HEK293 (cell line): ENCODE data around the gene NFKBIE.

Experiments
- INSM2 ChIP-seq: fragments of 450-650 bp; formaldehyde crosslinking; IDR thresholded peaks from 2 replicates; pipeline ENCODE4 v1.5.1; 2016; ENCODE audit warnings: missing biosample characterization, missing genetic modification characterization
- RBAK ChIP-seq: fragments of 450-650 bp; formaldehyde crosslinking; IDR thresholded peaks from 2 replicates; pipeline ENCODE4 v1.5.1; 2016; ENCODE audit warnings: missing biosample characterization, missing genetic modification characterization
- REST ChIP-seq: fragments of 450-650 bp; formaldehyde crosslinking; IDR thresholded peaks from 2 replicates; pipeline ENCODE4 v1.5.1; 2016; ENCODE audit warnings: missing biosample characterization, missing genetic modification characterization
- TRIM28 ChIP-seq: IDR thresholded peaks from 2 replicates; pipeline ENCODE4 v1.6.1; 2011; ENCODE audit warnings: low read length, control low read depth, borderline replicate concordance
- ZBTB20 ChIP-seq: fragments of 450-650 bp; formaldehyde crosslinking; IDR thresholded peaks from 2 replicates; pipeline ENCODE4 v1.5.1; 2016; ENCODE audit warnings: missing biosample characterization, missing genetic modification characterization
- ZEB2 ChIP-seq: fragments of 450-650 bp; formaldehyde crosslinking; IDR thresholded peaks from 2 replicates; pipeline ENCODE4 v1.5.1; 2016; ENCODE audit warnings: missing biosample characterization, missing genetic modification characterization
- ZFHX2 ChIP-seq: fragments of 450-650 bp; formaldehyde crosslinking; conservative IDR thresholded peaks from 2 replicates; pipeline ENCODE4 v1.5.1; 2016; ENCODE audit warnings: missing biosample characterization, missing genetic modification characterization
- ZNF148 ChIP-seq: fragments of 450-650 bp; formaldehyde crosslinking; IDR thresholded peaks from 2 replicates; pipeline ENCODE4 v1.5.0; 2017; ENCODE audit warnings: missing biosample characterization, missing genetic modification characterization, borderline replicate concordance
- ZNF24 ChIP-seq: fragments of 450-650 bp; formaldehyde crosslinking; IDR thresholded peaks from 2 replicates; pipeline ENCODE4 v1.5.1; 2016; ENCODE audit warnings: missing biosample characterization, missing genetic modification characterization
- ZNF341 ChIP-seq: fragments of 450-650 bp; formaldehyde crosslinking; IDR thresholded peaks from 2 replicates; pipeline ENCODE4; 2016; ENCODE audit warnings: low read depth, missing biosample characterization, missing genetic modification characterization
- ZNF473 ChIP-seq: fragments of 450-650 bp; formaldehyde crosslinking; IDR thresholded peaks from 2 replicates; pipeline ENCODE4 v1.5.1; 2017; ENCODE audit warnings: missing biosample characterization, missing genetic modification characterization
- ZNF518A ChIP-seq: fragments of 450-650 bp; formaldehyde crosslinking; conservative IDR thresholded peaks from 2 replicates; pipeline ENCODE4 v1.5.1; 2016; ENCODE audit warnings: low read depth, missing biosample characterization, missing genetic modification characterization
- ZNF549 ChIP-seq: fragments of 450-650 bp; IDR thresholded peaks from 2 replicates; pipeline ENCODE4 v1.5.1; 2018; ENCODE audit warnings: missing biosample characterization, missing genetic modification characterization, mild to moderate bottlenecking, inconsistent platforms, moderate library complexity
- ZNF621 ChIP-seq: fragments of 450-650 bp; formaldehyde crosslinking; IDR thresholded peaks from 2 replicates; pipeline ENCODE4 v1.5.1; 2017; ENCODE audit warnings: missing biosample characterization, missing genetic modification characterization
- ZNF704 ChIP-seq: fragments of 450-650 bp; formaldehyde crosslinking; IDR thresholded peaks from 2 replicates; pipeline ENCODE4 v1.5.1; 2016; ENCODE audit warnings: missing biosample characterization, missing genetic modification characterization
- TF ChIP-seq, protein P1 (sequence below): fragments of 450-650 bp; formaldehyde crosslinking; IDR thresholded peaks from 2 replicates; pipeline ENCODE4 v1.5.1; 2016; ENCODE audit warnings: missing biosample characterization, missing genetic modification characterization
- TF ChIP-seq, protein P2 (sequence below): fragments of 450-650 bp; formaldehyde crosslinking; IDR thresholded peaks from 2 replicates; pipeline ENCODE4 v1.5.1; 2017; ENCODE audit warnings: missing biosample characterization, missing genetic modification characterization

NFKBIE gene

GRCh38 chr6:44237813-44238433 lies 27.4 kb downstream of the NFKBIE start (continued):
- TF ChIP-seq ZNF148 (tag by site-specific recombination) = peak; percentile 35; the same call in 1 of the 2 replicates
- peak; percentile 38; the same call in 1 of the 2 replicates for TF ChIP-seq REST (tag by site-specific recombination)
- TF ChIP-seq ZNF518A = peak; percentile 33; the same call in 1 of the 2 replicates
- TF ChIP-seq ZNF341 (tag by site-specific recombination) = peak; percentile 63; the same call in 1 of the 2 replicates
- no peak for TF ChIP-seq ZNF549
- TF ChIP-seq TRIM28 = no peak
- TF ChIP-seq, protein P1, sequence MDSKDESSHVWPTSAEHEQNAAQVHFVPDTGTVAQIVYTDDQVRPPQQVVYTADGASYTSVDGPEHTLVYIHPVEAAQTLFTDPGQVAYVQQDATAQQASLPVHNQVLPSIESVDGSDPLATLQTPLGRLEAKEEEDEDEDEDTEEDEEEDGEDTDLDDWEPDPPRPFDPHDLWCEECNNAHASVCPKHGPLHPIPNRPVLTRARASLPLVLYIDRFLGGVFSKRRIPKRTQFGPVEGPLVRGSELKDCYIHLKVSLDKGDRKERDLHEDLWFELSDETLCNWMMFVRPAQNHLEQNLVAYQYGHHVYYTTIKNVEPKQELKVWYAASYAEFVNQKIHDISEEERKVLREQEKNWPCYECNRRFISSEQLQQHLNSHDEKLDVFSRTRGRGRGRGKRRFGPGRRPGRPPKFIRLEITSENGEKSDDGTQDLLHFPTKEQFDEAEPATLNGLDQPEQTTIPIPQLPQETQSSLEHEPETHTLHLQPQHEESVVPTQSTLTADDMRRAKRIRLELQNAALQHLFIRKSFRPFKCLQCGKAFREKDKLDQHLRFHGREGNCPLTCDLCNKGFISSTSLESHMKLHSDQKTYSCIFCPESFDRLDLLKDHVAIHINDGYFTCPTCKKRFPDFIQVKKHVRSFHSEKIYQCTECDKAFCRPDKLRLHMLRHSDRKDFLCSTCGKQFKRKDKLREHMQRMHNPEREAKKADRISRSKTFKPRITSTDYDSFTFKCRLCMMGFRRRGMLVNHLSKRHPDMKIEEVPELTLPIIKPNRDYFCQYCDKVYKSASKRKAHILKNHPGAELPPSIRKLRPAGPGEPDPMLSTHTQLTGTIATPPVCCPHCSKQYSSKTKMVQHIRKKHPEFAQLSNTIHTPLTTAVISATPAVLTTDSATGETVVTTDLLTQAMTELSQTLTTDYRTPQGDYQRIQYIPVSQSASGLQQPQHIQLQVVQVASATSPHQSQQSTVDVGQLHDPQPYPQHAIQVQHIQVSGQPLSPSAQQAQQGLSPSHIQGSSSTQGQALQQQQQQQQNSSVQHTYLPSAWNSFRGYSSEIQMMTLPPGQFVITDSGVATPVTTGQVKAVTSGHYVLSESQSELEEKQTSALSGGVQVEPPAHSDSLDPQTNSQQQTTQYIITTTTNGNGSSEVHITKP (tag by site-specific recombination) = peak; percentile 91
- TF ChIP-seq ZEB2 = peak; percentile 94
- TF ChIP-seq INSM2 = peak; percentile 58
- TF ChIP-seq, protein P2, sequence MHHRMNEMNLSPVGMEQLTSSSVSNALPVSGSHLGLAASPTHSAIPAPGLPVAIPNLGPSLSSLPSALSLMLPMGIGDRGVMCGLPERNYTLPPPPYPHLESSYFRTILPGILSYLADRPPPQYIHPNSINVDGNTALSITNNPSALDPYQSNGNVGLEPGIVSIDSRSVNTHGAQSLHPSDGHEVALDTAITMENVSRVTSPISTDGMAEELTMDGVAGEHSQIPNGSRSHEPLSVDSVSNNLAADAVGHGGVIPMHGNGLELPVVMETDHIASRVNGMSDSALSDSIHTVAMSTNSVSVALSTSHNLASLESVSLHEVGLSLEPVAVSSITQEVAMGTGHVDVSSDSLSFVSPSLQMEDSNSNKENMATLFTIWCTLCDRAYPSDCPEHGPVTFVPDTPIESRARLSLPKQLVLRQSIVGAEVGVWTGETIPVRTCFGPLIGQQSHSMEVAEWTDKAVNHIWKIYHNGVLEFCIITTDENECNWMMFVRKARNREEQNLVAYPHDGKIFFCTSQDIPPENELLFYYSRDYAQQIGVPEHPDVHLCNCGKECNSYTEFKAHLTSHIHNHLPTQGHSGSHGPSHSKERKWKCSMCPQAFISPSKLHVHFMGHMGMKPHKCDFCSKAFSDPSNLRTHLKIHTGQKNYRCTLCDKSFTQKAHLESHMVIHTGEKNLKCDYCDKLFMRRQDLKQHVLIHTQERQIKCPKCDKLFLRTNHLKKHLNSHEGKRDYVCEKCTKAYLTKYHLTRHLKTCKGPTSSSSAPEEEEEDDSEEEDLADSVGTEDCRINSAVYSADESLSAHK (tag by site-specific recombination) = 0 out of 2 replicates have a peak, but pooled peaks have one; percentile 10
- TF ChIP-seq ZBTB20 (tag by site-specific recombination) = no peak; the same call in none of the 2 replicates
- no peak for TF ChIP-seq ZNF621 (tag by site-specific recombination)
- TF ChIP-seq ZFHX2 (tag by site-specific recombination) = peak; percentile 83
- no peak for TF ChIP-seq RBAK (tag by site-specific recombination)
- TF ChIP-seq ZNF24 (tag by site-specific recombination) = 0 out of 2 replicates have a peak, but pooled peaks have one; percentile 73
- TF ChIP-seq ZNF704 (tag by site-specific recombination) = no peak
- no peak for TF ChIP-seq ZNF473 (tag by site-specific recombination)
